ENCODE measurements around the gene ZNF148.

- TF ChIP-seq POLR2A (IDR thresholded peaks at IDR 0.05), result no peak
- TF ChIP-seq, protein P1, sequence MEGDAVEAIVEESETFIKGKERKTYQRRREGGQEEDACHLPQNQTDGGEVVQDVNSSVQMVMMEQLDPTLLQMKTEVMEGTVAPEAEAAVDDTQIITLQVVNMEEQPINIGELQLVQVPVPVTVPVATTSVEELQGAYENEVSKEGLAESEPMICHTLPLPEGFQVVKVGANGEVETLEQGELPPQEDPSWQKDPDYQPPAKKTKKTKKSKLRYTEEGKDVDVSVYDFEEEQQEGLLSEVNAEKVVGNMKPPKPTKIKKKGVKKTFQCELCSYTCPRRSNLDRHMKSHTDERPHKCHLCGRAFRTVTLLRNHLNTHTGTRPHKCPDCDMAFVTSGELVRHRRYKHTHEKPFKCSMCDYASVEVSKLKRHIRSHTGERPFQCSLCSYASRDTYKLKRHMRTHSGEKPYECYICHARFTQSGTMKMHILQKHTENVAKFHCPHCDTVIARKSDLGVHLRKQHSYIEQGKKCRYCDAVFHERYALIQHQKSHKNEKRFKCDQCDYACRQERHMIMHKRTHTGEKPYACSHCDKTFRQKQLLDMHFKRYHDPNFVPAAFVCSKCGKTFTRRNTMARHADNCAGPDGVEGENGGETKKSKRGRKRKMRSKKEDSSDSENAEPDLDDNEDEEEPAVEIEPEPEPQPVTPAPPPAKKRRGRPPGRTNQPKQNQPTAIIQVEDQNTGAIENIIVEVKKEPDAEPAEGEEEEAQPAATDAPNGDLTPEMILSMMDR (IDR thresholded peaks at IDR 0.05), result no peak
Measured at GRCh38 chr3:125194061-125194848, 180.9 kb downstream of the ZNF148 start.
